HG03175 (cell line): ENCODE results near the gene DDN.
A peak's percentile ranks its signal among the peaks of the same experiment; 100 is the strongest.

Experiments
- ATAC-seq: cut with Tn5 transposase; IDR thresholded peaks from one replicate; pipeline ENCODE4 v1.9.1; 2021; ENCODE audit warnings: mild to moderate bottlenecking, moderate library complexity; ENCODE audit not compliant: unreplicated experiment

The DDN gene

GRCh38 chr12:49015196-49015595, 16.0 kb upstream of the DDN start:
- no peak for ATAC-seq

GRCh38 chr12:49014547-49014946, 15.4 kb upstream of the DDN start:
- ATAC-seq, result no peak

DNA sequence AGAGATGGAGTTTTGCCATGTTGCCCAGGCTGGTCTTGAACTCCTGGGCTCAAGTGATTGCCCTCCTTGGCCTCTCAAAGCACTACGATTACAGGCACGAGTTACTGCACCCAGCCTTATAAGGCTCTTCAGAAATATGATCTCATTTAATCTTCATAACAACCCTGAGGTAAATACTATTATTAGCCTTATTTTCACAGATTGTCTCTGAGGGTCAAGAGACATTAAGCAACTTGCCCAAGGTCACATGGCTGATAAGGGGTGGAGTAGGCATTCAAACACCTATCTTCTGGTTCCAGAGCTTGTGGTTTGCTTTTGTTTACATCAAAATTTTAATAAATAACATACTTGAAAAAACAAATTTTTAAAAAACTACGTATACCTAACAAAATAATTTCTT, 14.3 kb upstream of the DDN start:
- no peak for ATAC-seq

DNA sequence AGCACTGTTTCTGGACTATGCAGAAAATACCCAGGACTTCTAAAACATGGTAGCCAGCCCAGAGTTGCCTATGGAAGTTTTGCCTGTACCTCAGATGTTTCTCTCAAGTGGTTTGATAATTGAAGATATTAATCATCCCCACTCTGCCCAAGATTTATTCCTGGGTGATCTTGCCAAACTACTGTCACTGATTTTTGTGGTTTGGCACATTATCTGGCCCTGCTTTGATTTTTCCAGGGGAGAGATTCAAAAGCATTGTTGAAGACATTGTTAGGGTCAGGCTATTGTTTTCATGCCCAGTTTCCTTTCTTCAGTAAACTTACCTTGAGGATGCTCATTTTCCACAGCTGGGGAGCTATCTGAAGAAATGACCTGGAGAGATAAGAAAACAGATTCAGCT, 13.6 kb upstream of the DDN start:
- no peak for ATAC-seq

- ATAC-seq, result no peak
These were observed 11.0 kb upstream of the DDN start for GRCh38 chr12:49010092-49010668.

DNA sequence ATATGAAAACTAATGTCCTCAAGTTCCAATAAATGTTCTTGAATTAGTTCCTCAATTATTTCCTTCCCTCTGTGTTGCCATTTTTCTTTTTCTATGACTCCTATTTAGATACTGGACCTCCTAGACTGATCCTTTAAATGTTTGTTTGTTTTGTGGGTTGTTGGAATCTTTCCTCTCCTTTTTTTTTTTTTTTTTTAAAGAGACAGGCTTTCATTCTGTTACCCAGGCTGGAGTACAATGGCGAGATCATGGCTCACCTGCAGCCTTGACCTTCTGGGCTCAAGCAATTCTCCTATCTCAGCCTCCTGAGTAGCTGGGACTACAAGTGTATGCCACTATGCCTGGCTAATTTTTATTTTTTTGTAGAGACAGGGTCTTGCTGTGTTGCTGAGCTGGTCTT, 9.8 kb upstream of the DDN start:
- ATAC-seq, result no peak

DNA sequence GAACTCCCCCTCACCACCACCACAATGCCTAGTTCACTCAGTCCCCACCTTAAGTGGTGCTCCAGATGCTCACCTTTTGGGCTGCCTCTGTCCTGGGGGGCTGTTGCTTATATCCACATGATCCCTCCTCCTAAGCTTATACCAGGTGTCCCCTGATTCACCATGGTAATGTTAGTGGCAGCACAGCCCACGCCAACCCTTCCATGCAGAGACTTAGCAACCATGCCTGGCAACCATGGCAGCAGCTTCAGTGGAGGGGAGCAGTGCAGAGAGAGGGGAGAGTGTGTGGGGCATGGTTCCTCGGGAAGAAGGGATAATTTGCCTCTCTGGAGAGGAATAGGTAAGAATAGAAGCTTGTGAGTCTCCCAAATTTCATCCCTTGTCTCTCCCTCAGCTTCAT, 1.2 kb upstream of the DDN start:
- ATAC-seq, result no peak

GRCh38 chr12:48998497-48999353, 450 bp downstream of the DDN start:
- no peak for ATAC-seq

DNA sequence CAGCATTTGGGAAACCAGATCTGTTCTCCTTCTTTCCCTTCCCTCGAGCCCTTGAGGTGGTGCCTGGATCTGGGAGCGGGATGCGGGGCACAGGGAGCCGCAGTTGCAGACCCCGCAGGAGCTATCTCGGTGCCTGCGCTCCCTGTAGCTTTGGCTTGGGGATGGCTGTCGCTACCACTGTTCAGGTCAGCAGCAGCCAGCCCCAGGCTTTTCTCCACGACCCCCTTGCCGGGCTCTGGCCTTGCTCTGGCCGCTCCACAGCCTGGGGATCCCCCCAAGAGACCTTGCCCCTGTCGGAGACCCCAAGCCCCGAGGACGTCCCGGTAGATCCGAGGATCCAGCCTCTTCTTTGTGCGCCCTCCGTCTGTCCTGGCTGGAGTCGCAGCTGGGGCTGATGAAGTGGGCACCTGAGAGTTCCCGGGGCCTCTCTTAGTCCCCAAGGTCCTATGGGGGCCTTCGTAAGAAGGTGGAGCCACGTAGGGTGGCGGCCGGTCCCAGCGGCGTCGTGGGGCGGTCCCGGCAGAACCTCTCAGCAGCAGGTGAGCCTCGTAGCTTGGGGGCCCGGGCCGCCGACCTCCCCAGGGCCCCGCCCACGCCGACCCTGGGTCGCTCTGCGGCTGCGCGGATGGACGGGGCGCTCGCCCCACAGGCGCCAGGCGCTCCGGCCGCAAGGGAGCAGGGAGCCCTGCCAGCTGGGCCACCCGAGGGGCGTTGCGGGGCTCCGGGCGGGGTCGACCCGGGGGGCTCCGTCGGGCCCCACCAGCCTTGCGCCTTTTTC, 1.3 kb downstream of the DDN start:
- no peak for ATAC-seq

- no peak for ATAC-seq
These were observed 2.1 kb downstream of the DDN start for GRCh38 chr12:48996794-48997718.

- ATAC-seq, result no peak
These were observed 3.9 kb downstream of the DDN start for GRCh38 chr12:48995086-48995879.

DNA sequence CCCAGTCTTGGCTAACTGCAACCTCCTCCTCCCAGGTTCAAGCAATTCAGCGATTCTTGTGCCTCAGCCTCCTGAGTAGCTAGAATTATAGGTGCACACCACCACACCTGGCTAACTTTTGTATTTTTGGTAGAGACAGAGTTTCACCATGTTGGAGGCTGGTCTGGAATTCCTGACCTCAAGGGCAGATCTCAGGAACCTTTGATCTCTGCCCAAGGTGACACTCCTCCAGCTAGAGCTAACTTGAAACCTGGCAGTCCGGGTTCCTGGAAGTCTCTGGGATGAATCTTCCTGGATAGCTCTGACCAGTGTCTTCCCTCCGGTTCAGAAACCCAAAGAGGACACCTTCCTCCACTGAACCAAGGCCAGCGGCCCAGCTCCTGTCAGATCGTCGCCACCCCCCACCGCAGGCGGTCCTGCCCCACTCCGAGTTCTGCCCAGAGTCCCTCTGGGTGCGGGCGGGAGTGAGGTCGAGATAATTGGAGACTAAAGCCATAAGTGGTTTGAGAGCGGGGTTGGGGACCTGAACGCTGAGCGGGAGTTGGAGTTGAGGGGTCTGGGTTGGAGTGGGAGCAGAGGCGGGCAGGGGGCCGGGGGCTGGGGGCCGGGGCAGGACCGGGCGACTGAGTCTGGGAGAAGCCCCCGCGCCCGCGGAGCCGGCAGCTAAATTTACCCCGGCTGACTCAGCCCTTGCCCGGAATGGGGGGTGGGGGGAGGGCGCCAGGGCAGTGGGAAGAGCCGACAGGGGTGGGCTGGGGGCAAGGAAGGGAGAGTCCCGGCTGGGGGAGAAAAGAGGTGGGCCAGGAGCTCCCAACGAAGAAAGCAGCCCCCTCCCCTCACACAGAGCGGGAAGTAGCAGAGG, 4.7 kb downstream of the DDN start:
- ATAC-seq, result no peak

DNA sequence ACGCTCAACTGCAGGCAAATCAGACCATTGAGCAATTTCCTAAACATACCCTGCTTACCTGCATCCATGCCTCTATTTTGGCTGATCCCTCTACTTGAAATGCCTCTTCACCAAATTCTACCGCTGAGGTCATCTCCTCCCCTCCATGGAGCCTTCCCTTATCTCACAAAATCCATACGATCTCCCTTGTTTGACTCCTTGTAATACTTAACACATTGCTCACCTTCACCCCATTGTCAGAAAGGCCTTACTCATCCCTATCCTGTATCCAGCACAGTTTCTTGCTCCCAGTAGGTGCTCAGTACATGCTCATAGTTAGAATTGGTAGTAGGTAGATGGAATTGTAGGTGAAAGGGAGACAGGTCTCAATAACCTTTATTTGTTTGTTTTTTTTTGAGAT, 5.4 kb downstream of the DDN start:
- no peak for ATAC-seq

DNA sequence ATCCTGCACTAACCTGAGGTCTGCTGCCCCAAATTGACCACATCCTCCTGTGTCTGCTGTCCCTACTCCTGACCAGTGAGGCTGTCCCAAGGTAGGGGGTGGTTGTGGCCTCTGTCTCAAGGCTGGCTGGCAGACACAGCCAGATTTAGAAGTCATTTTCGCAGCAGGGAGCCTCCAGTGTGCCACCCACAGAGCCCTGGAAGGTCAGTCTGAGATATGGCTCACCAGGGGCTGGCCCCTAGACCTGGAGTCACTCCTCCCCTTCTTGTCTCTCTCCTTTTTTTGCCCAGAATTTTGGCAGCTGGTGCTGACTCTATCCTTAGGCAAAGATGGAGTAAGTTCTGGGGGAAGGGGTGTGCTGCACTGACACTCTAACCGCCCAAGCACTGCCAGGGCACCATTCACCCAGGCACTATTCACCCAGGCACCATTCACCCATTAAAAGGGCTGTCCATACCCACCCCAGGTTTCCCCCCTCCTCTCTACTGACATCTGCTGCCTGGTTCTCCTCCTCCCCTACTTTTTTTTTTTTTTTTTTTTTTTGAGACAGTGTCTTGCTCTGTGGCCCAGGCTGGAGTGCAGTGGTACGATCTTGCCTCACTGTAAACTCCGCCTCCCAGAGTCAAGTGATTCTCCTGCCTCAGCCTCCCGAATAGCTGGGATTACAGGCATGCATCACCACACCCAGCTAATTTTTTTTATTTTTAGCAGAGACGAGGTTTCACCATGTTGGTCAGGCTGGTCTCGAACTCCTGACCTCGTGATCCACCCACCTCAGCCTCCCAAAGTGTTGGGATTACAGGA, 7.7 kb downstream of the DDN start:
- ATAC-seq, result no peak

DNA sequence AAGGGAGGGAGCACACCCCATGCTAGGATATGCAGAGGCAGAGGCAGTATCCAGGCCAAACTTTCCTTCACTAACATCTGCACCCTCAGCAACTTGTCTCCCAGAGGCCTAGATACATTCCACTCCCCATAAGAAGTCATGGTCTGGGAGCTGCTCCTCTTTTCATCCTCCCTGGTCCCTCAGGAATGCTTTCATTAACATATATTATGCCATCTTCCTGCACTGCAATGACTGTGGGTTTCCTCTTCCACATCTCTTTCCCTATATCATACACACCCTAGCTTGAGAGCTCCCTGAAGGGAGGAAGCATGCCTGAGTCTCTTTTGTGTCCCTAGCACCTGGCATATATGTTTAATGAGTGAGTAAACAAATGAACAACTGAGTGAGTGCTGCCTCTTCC, 8.6 kb downstream of the DDN start:
- no peak for ATAC-seq

DNA sequence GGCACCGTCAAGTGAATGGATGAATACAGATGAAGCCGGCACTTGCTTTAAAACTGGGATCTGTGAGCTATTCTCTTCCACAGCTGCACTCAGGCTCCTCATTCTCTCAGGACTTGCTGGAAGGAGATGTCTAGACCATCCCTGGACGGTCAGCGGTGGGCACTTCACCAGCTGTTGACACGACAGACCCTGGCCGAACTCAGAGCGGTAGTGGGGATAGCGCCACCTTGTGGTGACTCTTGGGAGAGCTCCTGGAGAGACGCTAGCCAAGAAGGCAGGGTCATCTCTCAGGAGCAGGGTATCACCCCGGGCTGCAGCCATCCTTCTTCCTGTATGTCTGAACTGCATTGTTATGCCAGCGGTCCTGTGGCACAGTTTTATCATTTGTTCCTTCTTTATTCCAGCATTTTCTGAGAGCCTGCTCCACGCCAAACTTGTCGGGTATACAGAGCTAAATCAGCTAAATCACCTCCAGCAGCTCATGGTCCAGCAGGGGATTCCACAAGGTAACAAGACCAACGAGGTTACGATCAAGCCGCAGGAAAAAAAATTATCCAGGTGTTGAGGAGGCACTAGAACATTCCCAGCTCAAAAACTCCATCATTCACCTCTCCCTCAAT, 11.0 kb downstream of the DDN start:
- peak; percentile 41 for ATAC-seq

- no peak for ATAC-seq
These were observed 12.4 kb downstream of the DDN start for GRCh38 chr12:48986720-48987291.

DNA sequence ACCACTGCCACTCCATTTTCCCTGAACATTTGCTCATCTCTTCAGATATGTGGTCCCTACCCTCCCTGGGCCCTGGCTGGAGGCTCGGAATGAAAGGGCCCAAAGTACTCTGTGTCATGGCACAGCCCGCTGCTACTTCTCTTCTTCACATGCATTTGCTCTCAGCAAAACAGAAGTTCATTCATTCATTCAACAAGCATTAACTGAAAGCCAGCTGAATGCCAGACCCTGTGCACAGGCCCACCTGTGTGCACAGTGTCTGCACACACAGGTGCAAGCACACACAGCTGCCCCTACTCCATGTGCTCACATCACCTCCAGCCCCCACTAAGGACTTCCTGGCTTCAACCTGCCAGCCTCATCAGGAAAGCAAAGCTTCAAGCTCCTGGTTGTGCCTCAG, 13.3 kb downstream of the DDN start:
- ATAC-seq, result no peak
